Head of caudate nucleus (tissue), 42 donors: Measurements from ENCODE around the gene SARNP.
A peak's percentile ranks its signal among the peaks of the same experiment; 100 is the strongest.
"Not testable (repeated sequence)": the region's sequence is repeated elsewhere in the genome, so short reads cannot be mapped to it uniquely, and the experiment has no call there.

Experiments used
- DNase-seq, 42 donors: peaks; one replicate each; pipeline versions ENCODE4 v3.0.0 to v3.0.0-alpha.2; 2020 to 2021; ENCODE audit warnings: mixed read lengths in 7 of 42
- intact Hi-C: fragments of 100-400 bp; cut with DNase I; formaldehyde crosslinking; loops from one replicate; pipeline ENCODE4 v1.15.0; 2022

SARNP gene, protein sequence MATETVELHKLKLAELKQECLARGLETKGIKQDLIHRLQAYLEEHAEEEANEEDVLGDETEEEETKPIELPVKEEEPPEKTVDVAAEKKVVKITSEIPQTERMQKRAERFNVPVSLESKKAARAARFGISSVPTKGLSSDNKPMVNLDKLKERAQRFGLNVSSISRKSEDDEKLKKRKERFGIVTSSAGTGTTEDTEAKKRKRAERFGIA

GRCh38 chr12:55817345-55818139 is at the start of gene SARNP, which contains the start of gene ORMDL2:
Gene SARNP (minus strand): TSS chr12:55817724. CDS start chr12:55817701, 23 bp downstream.
Gene ORMDL2 (plus strand): TSS chr12:55818041. CDS start chr12:55819000, 959 bp downstream.
- intact Hi-C loops: loop anchor here (5.0 kb wide), 1 partner anchor 75 kb away; the partner anchor contains the start of gene GDF11
- DNase-seq: peak; percentile 94 to 100 (median 99)

- intact Hi-C loops, DNase-seq: not testable (repeated sequence)
Observed at GRCh38 chr12:55866454-55867004, 49.0 kb upstream of the SARNP start.

- intact Hi-C loops: no loop called here
- DNase-seq: no peak
Observed at GRCh38 chr12:55865327-55865726, 47.8 kb upstream of the SARNP start.

DNA sequence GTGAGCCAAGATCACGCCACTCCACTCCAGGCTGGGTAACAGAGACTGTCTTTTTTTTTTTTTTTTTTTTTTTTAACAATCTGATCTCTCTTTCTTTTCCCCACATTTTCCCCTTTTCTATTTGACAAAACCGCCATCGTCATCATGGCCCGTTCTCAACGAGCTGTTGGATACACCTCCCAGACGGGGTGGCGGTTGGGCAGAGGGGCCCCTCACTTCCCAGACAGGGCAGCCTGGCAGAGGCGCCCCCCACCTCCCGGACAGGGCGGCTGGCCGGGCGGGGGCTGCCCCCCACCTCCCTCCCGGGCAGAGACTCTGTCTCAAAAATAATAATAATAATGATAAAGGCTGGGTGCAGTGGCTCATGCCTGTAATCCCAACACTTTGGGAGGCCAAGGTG is 45.4 kb upstream of the SARNP start:
- DNase-seq, intact Hi-C loops: not testable (repeated sequence)

GRCh38 chr12:55862286-55862685 is 44.8 kb upstream of the SARNP start:
- intact Hi-C loops: no loop called here
- no peak for DNase-seq

DNA sequence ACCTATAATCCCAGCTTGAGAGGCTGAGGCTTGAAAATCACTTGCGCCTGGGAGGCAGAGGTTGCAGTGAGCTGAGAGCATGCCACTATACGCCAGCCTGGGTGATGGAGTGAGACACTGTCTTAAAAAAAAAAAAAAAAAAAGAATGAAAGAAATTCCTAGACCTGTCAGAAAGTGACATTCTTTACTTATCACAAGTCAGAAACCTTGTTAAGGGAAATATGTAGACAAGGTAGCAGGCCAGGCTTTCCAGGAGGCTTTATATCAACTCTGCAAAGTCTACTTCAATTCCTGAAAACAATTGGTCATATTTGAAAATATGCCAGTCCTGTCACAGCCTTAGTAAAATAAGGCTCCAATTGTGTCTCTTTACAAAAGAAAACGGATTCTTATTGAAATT is 44.3 kb upstream of the SARNP start:
- intact Hi-C loops: no loop called here
- DNase-seq: no peak

GRCh38 chr12:55861396-55861795 is 43.9 kb upstream of the SARNP start:
- intact Hi-C loops: no loop called here

GRCh38 chr12:55852740-55853139 is 35.2 kb upstream of the SARNP start:
- intact Hi-C loops: no loop called here
- no peak for DNase-seq

More at GRCh38 chr12:55861396-55861795, 43.9 kb upstream of the SARNP start:
- DNase-seq: no peak

DNA sequence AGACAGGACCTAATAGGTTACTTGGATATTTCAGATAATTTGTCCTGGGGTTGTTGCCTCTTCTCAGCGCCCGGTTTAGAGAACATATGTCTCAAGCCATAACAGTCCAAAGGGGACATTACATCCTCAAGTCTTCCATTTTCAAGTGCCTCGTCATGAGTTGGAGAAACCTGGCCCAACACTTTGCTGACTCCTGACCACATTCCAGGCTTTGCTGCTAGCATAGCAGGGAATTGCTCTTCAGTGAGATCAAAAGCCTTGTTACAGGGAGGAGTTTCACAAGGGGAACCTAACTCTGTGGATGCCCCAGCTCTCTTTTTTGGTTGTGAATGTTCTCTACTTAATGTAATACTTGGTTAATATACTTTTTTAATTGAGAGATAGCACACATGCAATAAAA is 33.4 kb upstream of the SARNP start:
- intact Hi-C loops: no loop called here
- no peak for DNase-seq

- DNase-seq: no peak
- intact Hi-C loops: no loop called here
Observed at GRCh38 chr12:55850401-55850800, 32.9 kb upstream of the SARNP start.

DNA sequence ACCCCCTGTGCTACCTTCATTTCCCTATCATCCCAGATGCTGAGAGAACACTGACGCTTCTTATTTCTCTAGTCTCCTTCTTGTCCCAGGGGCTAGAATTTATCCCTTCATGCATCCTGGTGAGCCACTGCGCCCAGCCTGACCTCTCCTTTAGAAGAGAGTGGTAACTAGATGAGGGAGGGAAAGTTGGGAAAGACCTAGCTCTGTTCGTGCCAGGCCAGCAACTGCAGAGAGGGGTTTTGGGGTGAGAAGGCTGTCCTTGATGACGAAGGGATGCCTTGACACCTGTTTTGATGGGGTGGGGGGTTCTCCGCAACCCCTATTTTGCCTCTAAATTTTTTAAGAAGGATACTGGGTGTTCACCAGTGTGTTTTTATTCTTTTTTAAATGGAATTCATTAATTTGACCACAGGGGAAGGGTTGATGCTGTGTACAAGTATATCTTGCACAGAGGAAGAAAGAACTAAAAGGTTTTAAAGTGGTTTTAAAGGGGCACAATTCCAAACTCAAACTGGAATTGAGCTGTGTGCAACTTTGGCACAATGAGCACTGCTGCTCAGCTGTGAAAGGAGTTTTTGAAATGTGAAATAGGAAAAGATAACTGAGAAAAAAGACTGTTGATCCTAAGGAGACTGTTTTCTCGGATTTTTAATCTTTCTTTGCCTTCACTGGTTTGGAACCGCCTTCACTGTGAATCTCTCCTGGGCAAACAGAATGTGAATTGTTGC is 32.3 kb upstream of the SARNP start:
- DNase-seq: no peak
- intact Hi-C loops: no loop called here

GRCh38 chr12:55847603-55848291 is 30.2 kb upstream of the SARNP start:
- intact Hi-C loops: no loop called here
- peak in 28 of 42 donors; percentile 7 to 68 (median 28) for DNase-seq

DNA sequence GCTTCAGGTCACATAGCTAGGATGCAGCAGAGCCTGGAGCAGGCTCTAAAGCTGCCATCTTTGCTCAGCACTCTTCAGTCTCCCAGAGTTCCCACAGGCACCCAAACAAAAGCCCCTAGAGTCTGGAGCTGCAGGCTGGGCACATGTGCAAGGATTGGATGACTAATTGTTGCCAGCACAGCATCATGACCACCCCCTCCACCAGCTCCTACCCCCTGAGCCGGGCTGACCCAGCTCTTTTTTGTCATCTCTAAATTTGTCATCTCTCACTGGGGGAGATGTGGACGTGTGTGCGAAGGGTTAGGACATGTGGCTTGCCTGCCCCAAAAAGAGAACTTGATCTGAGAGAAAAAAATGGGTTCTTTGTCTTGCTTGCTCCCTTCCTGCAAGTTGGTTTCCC is 29.5 kb upstream of the SARNP start:
- DNase-seq: peak in 3 of 42 donors; percentile 21 to 44 (median 41)
- intact Hi-C loops: no loop called here

GRCh38 chr12:55845785-55846496 is 28.4 kb upstream of the SARNP start:
- no peak for DNase-seq

GRCh38 chr12:55845361-55845760 is 27.8 kb upstream of the SARNP start:
- intact Hi-C loops: no loop called here

More at GRCh38 chr12:55845785-55846496, 28.4 kb upstream of the SARNP start:
- intact Hi-C loops: no loop called here

GRCh38 chr12:55844961-55845360 is 27.4 kb upstream of the SARNP start:
- no peak for DNase-seq
- intact Hi-C loops: no loop called here

More at GRCh38 chr12:55845361-55845760, 27.8 kb upstream of the SARNP start:
- no peak for DNase-seq

GRCh38 chr12:55843431-55843830 is 25.9 kb upstream of the SARNP start:
- DNase-seq: no peak
- intact Hi-C loops: no loop called here
